HCT116 (cell line): ENCODE results near the gene KLHL40. TPM values are rescaled to one million over a fixed set of nuclear protein-coding genes. Genes with fewer than 3 reads are reported as not detected.

Source experiments
- ATAC-seq: fragments of 200-7000 bp; cut with Tn5 transposase; 2 replicates; pipeline ENCODE4 v1.9.1; 2020; ENCODE audit warnings: mild to moderate bottlenecking, moderate library complexity
- BruUV-seq: library from RNA; stranded (reverse); fragments of 400-500 nt; replicated peaks from 2 replicates; lab custom pipeline; 2021; lab: Mats Ljungman, UMichigan
- CTCF ChIA-PET: fragments of 300-600 bp; sonication (Branson Sonifier 250); formaldehyde crosslinking; loops from one replicate; lab custom pipeline; 2021; ENCODE audit warnings: antibody characterized with exemption; lab: Charles Lee
- POLR2A ChIA-PET: fragments of 300-600, 350-600 bp; sonication (Branson Sonifier 250); formaldehyde crosslinking; loops from one replicate; lab custom pipeline; 2021; ENCODE audit warnings: antibody characterized with exemption; lab: Charles Lee
- RAD21 ChIA-PET, 2 experiments: fragments of 300-600 bp; sonication (Branson Sonifier 250); formaldehyde crosslinking; loops; one replicate each; lab custom pipeline; 2023; ENCODE audit warnings: low total read pairs in 2 of 2; ENCODE audit not compliant: uncharacterized antibody in 2 of 2, unreplicated experiment in 2 of 2, low non-redundant PET in 1 of 2; lab: Charles Lee
- DNase-seq: peaks from one replicate; pipeline ENCODE4 v3.0.0-alpha.2; 2010; ENCODE audit warnings: low read depth, low spot score
- H2AFZ ChIP-seq: fragments of 200-600 bp; shearing (Covaris generic), sonication (generic); 2 replicates; pipeline ENCODE4 v1.6.1; 2017; ENCODE audit warnings: low read depth, mixed run types, mixed read lengths, antibody characterized with exemption, low read length; ENCODE audit not compliant: poor library complexity, severe bottlenecking
- H3K27ac ChIP-seq: 2 replicates; pipeline ENCODE4 v1.5.1; 2012; ENCODE audit warnings: low read depth, low read length
- H3K27me3 ChIP-seq: fragments of 200-600 bp; sonication (generic); 2 replicates; pipeline ENCODE4 v1.6.1; 2016; ENCODE audit warnings: mixed run types, low read length, mixed read lengths; ENCODE audit not compliant: insufficient read depth
- H3K36me3 ChIP-seq, 2 experiments: fragments of 200-500 bp in 1 of 2; fragments of 200-600 bp in 1 of 2; sonication (Bioruptor generic) in 1 of 2; sonication (generic) in 1 of 2; 2 replicates each; pipeline versions ENCODE4 v1.5.1 to v1.6.1; 2014 to 2016; ENCODE audit warnings: low read length in 2 of 2, inconsistent platforms in 1 of 2, mixed read lengths in 1 of 2, mixed run types in 1 of 2; ENCODE audit not compliant: insufficient read depth in 2 of 2, control insufficient read depth in 1 of 2
- H3K4me1 ChIP-seq, 2 experiments: fragments of 200-600 bp in 1 of 2; sonication (generic) in 1 of 2; 2 replicates each; pipeline versions ENCODE4 v1.5.1 to v1.6.1; 2012 to 2017; ENCODE audit warnings: low read length in 2 of 2, inconsistent platforms in 1 of 2, mild to moderate bottlenecking in 1 of 2, mixed read lengths in 1 of 2, mixed run types in 1 of 2, moderate library complexity in 1 of 2; ENCODE audit not compliant: insufficient read depth in 2 of 2, control insufficient read depth in 1 of 2
- H3K4me2 ChIP-seq: fragments of 200-600 bp; sonication (generic); 2 replicates; pipeline ENCODE4 v1.6.1; 2017; ENCODE audit warnings: mixed run types, low read length, mixed read lengths
- H3K4me3 ChIP-seq, 2 experiments: fragments of 200-600 bp in 1 of 2; sonication (generic) in 1 of 2; replicated peaks in 1 of 2; 2 replicates each; pipeline ENCODE4 v1.5.1; 2011 to 2016; ENCODE audit warnings: low read length in 2 of 2, control low read depth in 1 of 2, low read depth in 1 of 2, mild to moderate bottlenecking in 1 of 2, mixed read lengths in 1 of 2, mixed run types in 1 of 2
- H3K79me2 ChIP-seq: fragments of 200-600 bp; sonication (generic); 2 replicates; pipeline ENCODE4 v1.6.1; 2017; ENCODE audit warnings: mild to moderate bottlenecking, mixed run types, low read length, moderate library complexity, mixed read lengths; ENCODE audit not compliant: insufficient read depth
- H3K9ac ChIP-seq: fragments of 200-600 bp; sonication (generic); 2 replicates; pipeline ENCODE4 v1.6.1; 2016; ENCODE audit warnings: low read length, mixed read lengths
- H3K9me2 ChIP-seq: fragments of 200-600 bp; sonication (generic), shearing (Covaris generic); 2 replicates; pipeline ENCODE4 v1.6.1; 2017; ENCODE audit warnings: mixed run types, mild to moderate bottlenecking, moderate library complexity; ENCODE audit not compliant: insufficient read depth
- H3K9me3 ChIP-seq, 2 experiments: fragments of 200-500 bp in 1 of 2; fragments of 200-600 bp in 1 of 2; sonication (Bioruptor generic) in 1 of 2; sonication (generic) in 1 of 2; 2 replicates each; pipeline ENCODE4 v1.6.1; 2014 to 2017; ENCODE audit warnings: low read length in 2 of 2, mixed read lengths in 2 of 2, inconsistent platforms in 1 of 2, low read depth in 1 of 2, mild to moderate bottlenecking in 1 of 2, mixed run types in 1 of 2, moderate library complexity in 1 of 2; ENCODE audit not compliant: control insufficient read depth in 1 of 2, insufficient read depth in 1 of 2
- H4K20me1 ChIP-seq: fragments of 200-600 bp; sonication (generic), shearing (Covaris generic); 2 replicates; pipeline ENCODE4 v1.6.1; 2017; ENCODE audit warnings: mixed run types, mild to moderate bottlenecking, moderate library complexity; ENCODE audit not compliant: insufficient read depth
- CEBPB ChIP-seq: IDR thresholded peaks from 2 replicates; pipeline ENCODE4 v1.6.1; 2012; ENCODE audit warnings: low read depth
- EGR1 ChIP-seq: IDR thresholded peaks from 2 replicates; pipeline ENCODE4 v1.6.1; 2012; ENCODE audit warnings: low read depth
- ELF1 ChIP-seq: IDR thresholded peaks from 2 replicates; pipeline ENCODE4 v1.6.1; 2012; ENCODE audit warnings: low read depth, borderline replicate concordance
- EZH2 ChIP-seq: fragments of 200-600 bp; sonication (generic); IDR thresholded peaks from 2 replicates; pipeline ENCODE4 v1.6.1; 2017; ENCODE audit warnings: antibody characterized with exemption, mixed run types
- EZH2phosphoT487 ChIP-seq: fragments of 200-600 bp; IDR thresholded peaks from 2 replicates; pipeline ENCODE4 v1.6.1; 2018; ENCODE audit warnings: antibody characterized with exemption, borderline replicate concordance
- JUND ChIP-seq: IDR thresholded peaks from 2 replicates; pipeline ENCODE4 v1.6.1; 2012
- POLR2A ChIP-seq: IDR thresholded peaks from 2 replicates; pipeline ENCODE4 v1.7.0; 2011; ENCODE audit warnings: borderline replicate concordance; ENCODE audit not compliant: insufficient read depth, insufficient read length; ENCODE audit errors: extremely low read depth
- POLR2AphosphoS5 ChIP-seq: IDR thresholded peaks from 2 replicates; pipeline ENCODE4 v1.6.1; 2011; ENCODE audit warnings: mild to moderate bottlenecking, low read depth, low read length, moderate library complexity
- RAD21 ChIP-seq: IDR thresholded peaks from 2 replicates; pipeline ENCODE4 v1.6.1; 2012; ENCODE audit warnings: low read depth, mild to moderate bottlenecking
- REST ChIP-seq: IDR thresholded peaks from 2 replicates; pipeline ENCODE4 v1.6.1; 2012; ENCODE audit warnings: low read depth
- SIN3A ChIP-seq: IDR thresholded peaks from 2 replicates; pipeline ENCODE4 v1.6.1; 2012; ENCODE audit warnings: low read depth
- SP1 ChIP-seq: IDR thresholded peaks from 2 replicates; pipeline ENCODE4 v1.6.1; 2012; ENCODE audit warnings: low read depth
- TCF7L2 ChIP-seq: IDR thresholded peaks from 2 replicates; pipeline ENCODE4 v1.7.0; 2011; ENCODE audit warnings: borderline replicate concordance, inconsistent platforms; ENCODE audit not compliant: insufficient read depth, insufficient read length; ENCODE audit errors: extremely low read depth
- YY1 ChIP-seq: IDR thresholded peaks from 2 replicates; pipeline ENCODE4 v1.6.1; 2011; ENCODE audit warnings: low read length, low read depth, moderate library complexity, mild to moderate bottlenecking; ENCODE audit not compliant: insufficient replicate concordance; ENCODE audit errors: extremely low read depth
- ZNF274 ChIP-seq: fragments of 200-500 bp; sonication (Bioruptor generic); IDR thresholded peaks from 2 replicates; pipeline ENCODE4 v1.6.1; 2014; ENCODE audit warnings: mild to moderate bottlenecking, low read depth, low read length, inconsistent platforms
- intact Hi-C: fragments of 100-400 bp; cut with micrococcal nuclease; formaldehyde crosslinking; loops from 2 replicates; pipeline ENCODE4 v1.10.0; 2022
- total RNA-seq: library from RNA; stranded (reverse); gene quantifications from one replicate; pipeline ENCODE4 v1.2.1, GENCODE V29; 2021; ENCODE audit not compliant: unreplicated experiment
- TF ChIP-seq, protein P1 (sequence below), 3 experiments: fragments of 200-600 bp in 1 of 3; sonication (generic) in 1 of 3; IDR thresholded peaks in 2 of 3; conservative IDR thresholded peaks in 1 of 3; 2 replicates each; pipeline ENCODE4 v1.5.1; 2012 to 2017; ENCODE audit warnings: low read depth in 2 of 3, low read length in 2 of 3, antibody characterized with exemption in 1 of 3, borderline replicate concordance in 1 of 3, control low read depth in 1 of 3, mild to moderate bottlenecking in 1 of 3, mixed read lengths in 1 of 3, mixed run types in 1 of 3, moderate library complexity in 1 of 3; ENCODE audit not compliant: insufficient read depth in 1 of 3

KLHL40 gene
- total RNA-seq, 1 experiment from 2014 or later = not detected

GRCh38 chr3:42698911-42699230, 13.5 kb downstream of the KLHL40 start:
- Histone ChIP-seq H3K79me2 (no peaks in the 10 kb centered on the region), H4K20me1 (no peaks in the 10 kb centered on the region), H3K27ac (no peak overlapping the region), H3K9me2 (no peaks in the 10 kb centered on the region), H3K4me1 (peaks cover 0 to 3% of the 10 kb centered on the region in 2 experiments; a peak in 1 of 4 replicates), H3K9me3 (no peaks in the 10 kb centered on the region), H3K4me3 (no peak overlapping the region), H3K9ac (no peak overlapping the region), H3K36me3 (no peaks in the 10 kb centered on the region), H3K27me3 (0 out of 2 replicates have a peak, but pooled peaks cover 3% of the 10 kb centered on the region), H2AFZ (no peak overlapping the region), H3K4me2 (no peak overlapping the region)
- POLR2A ChIA-PET = no interaction called here
- ATAC-seq (no peak), DNase-seq (no peak)
- RAD21 ChIA-PET = no interaction called here
- TF ChIP-seq RAD21 (no peak), CEBPB (no peak), YY1 (no peak), REST (no peak), SP1 (no peak), ELF1 (no peak), SIN3A (no peak), POLR2A (no peak), EZH2 (no peak), JUND (no peak), EZH2phosphoT487 (no peak), TCF7L2 (no peak), EGR1 (no peak), ZNF274 (no peak), POLR2AphosphoS5 (no peak)
- TF ChIP-seq, protein P1, sequence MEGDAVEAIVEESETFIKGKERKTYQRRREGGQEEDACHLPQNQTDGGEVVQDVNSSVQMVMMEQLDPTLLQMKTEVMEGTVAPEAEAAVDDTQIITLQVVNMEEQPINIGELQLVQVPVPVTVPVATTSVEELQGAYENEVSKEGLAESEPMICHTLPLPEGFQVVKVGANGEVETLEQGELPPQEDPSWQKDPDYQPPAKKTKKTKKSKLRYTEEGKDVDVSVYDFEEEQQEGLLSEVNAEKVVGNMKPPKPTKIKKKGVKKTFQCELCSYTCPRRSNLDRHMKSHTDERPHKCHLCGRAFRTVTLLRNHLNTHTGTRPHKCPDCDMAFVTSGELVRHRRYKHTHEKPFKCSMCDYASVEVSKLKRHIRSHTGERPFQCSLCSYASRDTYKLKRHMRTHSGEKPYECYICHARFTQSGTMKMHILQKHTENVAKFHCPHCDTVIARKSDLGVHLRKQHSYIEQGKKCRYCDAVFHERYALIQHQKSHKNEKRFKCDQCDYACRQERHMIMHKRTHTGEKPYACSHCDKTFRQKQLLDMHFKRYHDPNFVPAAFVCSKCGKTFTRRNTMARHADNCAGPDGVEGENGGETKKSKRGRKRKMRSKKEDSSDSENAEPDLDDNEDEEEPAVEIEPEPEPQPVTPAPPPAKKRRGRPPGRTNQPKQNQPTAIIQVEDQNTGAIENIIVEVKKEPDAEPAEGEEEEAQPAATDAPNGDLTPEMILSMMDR (IDR thresholded peaks at IDR 0.05 in 2 of 3, conservative IDR thresholded peaks at IDR 0.05 in 1 of 3; ENCODE audit: borderline replicate concordance in 1 of 3, insufficient read depth in 1 of 3, low read depth in 2 of 3, low read length in 2 of 3) = no peak
- CTCF ChIA-PET = no interaction called here
- intact Hi-C loops = no loop called here
- no TSS peak for BruUV-seq
